ENCODE measurements around the gene HIPK2.

DNA sequence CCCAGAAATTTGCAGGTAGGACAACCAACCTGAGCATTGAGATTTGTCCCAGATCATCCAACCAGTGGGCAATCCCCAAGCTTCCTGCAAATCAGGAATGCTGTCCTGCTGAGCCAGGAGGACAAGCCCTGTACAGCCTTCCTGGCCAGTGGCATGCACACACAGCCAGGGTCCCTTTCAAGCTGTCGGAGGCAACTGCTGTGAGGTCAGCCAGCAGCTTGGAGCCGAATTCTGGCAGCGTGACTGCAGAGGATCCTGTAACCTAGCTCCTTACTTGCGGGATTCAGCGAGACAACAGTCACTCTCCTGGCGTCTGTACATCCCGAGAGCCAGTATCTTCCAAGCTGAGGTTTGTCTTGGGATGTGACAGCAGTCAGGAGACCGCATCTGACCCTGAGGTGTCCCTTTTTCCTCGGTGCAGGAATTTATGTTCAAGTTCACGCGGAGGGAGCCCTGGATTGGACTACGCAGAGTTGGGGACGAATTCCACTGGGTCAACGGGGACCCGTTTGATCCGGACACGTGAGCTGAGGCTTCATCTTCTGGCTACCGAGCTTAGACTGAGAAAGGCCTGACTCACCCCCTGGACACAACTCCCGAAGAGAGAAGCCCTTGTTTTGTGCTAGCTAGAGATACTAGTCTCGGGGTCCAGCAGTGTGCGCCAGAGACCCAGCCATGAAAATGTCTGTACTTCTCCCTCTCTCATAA lies 236.0 kb downstream of the HIPK2 start:
- TF ChIP-seq, protein P1, sequence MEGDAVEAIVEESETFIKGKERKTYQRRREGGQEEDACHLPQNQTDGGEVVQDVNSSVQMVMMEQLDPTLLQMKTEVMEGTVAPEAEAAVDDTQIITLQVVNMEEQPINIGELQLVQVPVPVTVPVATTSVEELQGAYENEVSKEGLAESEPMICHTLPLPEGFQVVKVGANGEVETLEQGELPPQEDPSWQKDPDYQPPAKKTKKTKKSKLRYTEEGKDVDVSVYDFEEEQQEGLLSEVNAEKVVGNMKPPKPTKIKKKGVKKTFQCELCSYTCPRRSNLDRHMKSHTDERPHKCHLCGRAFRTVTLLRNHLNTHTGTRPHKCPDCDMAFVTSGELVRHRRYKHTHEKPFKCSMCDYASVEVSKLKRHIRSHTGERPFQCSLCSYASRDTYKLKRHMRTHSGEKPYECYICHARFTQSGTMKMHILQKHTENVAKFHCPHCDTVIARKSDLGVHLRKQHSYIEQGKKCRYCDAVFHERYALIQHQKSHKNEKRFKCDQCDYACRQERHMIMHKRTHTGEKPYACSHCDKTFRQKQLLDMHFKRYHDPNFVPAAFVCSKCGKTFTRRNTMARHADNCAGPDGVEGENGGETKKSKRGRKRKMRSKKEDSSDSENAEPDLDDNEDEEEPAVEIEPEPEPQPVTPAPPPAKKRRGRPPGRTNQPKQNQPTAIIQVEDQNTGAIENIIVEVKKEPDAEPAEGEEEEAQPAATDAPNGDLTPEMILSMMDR (conservative IDR thresholded peaks at IDR 0.05 in 1 of 2, IDR thresholded peaks at IDR 0.05 in 1 of 2; ENCODE audit: extremely low read depth in 1 of 2, insufficient read depth in 1 of 2, low read depth in 1 of 2, low read length in 2 of 2), result no peak
- TF ChIP-seq EZH2 (IDR thresholded peaks at IDR 0.05; ENCODE audit: borderline replicate concordance, low read length), result no peak
